ENCODE data around the gene PES1. TPM values are rescaled to one million over a fixed set of nuclear protein-coding genes. Genes with fewer than 3 reads are reported as not detected.
"Not testable (repeated sequence)": the region's sequence is repeated elsewhere in the genome, so short reads cannot be mapped to it uniquely, and the experiment has no call there.

Gene PES1
- total RNA-seq, 2 experiments from 2014 or later: 92.8 to 96.7 TPM

DNA sequence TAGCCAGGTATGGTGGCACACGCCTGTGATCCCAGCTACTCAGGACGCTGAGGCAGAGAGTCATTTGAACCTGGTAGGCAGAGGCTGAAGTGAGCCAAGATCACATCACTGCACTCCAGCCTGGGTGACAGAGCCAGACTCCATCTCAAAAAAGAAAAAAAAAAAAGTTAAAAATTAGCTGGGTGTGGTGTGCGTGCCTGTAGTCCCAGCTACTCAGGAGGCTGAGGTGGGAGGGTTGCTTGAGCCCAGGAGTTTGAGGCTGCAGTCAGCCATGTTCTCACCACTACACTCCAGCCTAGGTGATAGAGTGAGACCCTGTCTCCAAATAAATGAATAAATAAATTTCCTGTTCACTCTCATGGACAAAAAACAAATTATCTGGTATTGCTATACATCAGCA lies 50.2 kb downstream of the PES1 start:
- intact Hi-C loops (cut with micrococcal nuclease); H3K36me3 Mint-ChIP-seq (ENCODE audit: low read depth); H3K9me3 Mint-ChIP-seq; H3K4me3 Mint-ChIP-seq; H3K4me1 Mint-ChIP-seq (ENCODE audit: low read depth); H3K27ac Mint-ChIP-seq; DNase-seq: not testable (repeated sequence)
- CTCF ChIA-PET: interaction anchor here (0.6 to 0.8 kb wide), 3 partner anchors 21 to 276 kb away, joined by 3 to 5 read pairs (median 4); no protein-coding TSS in a partner anchor
- H3K27me3 Mint-ChIP-seq (ENCODE audit: low read depth): peaks cover 26% of the 10 kb centered on the region

- intact Hi-C loops (cut with micrococcal nuclease): no loop called here
- Mint-ChIP-seq H3K4me3 (no peak overlapping the region), H3K36me3 (ENCODE audit: low read depth) (no peaks in the 10 kb centered on the region), H3K27ac (no peak overlapping the region), H3K4me1 (ENCODE audit: low read depth) (peaks cover 4% of the 10 kb centered on the region), H3K27me3 (ENCODE audit: low read depth) (peaks cover 21% of the 10 kb centered on the region), H3K9me3 (no peaks in the 10 kb centered on the region)
- no peak for DNase-seq
- CTCF ChIA-PET: no interaction called here
These were observed 52.3 kb downstream of the PES1 start for GRCh38 chr22:30539368-30539767.

DNA sequence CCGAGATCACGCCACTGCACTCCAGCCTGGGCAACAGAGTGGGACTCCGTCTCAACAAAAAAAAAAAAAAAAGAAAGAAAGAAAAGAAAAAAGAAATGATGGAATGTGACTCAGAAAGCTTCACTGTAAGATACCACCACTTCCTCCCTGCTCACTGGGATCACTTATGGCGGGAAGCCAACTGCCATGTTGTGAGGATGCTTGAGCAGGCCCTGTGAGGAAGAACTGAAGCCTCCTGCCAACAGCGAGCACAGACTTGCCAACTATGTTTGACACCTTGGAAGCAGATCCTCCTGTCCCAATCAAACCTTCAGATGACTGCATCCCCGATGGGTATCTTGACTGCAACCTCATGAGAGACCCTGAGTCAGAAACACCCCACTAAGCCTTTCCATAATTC lies 53.4 kb downstream of the PES1 start:
- Mint-ChIP-seq H3K4me1 (ENCODE audit: low read depth) (peaks cover 4% of the 10 kb centered on the region), H3K27ac (no peak overlapping the region), H3K9me3 (no peaks in the 10 kb centered on the region), H3K27me3 (ENCODE audit: low read depth) (peaks cover 15% of the 10 kb centered on the region), H3K4me3 (no peak overlapping the region), H3K36me3 (ENCODE audit: low read depth) (no peaks in the 10 kb centered on the region)
- CTCF ChIA-PET: interaction anchor here (0.6 kb wide), 1 partner anchor 113 kb away, joined by 3 read pairs; no protein-coding TSS in a partner anchor
- DNase-seq: no peak
- intact Hi-C loops (cut with micrococcal nuclease): no loop called here

- H3K36me3 Mint-ChIP-seq (ENCODE audit: low read depth): no peaks in the 10 kb centered on the region
- no peak overlapping the region for H3K27ac Mint-ChIP-seq
- H3K4me3 Mint-ChIP-seq: no peak overlapping the region
- intact Hi-C loops (cut with micrococcal nuclease): no loop called here
- DNase-seq: no peak
- H3K9me3 Mint-ChIP-seq: no peaks in the 10 kb centered on the region
- CTCF ChIA-PET: interaction anchor here (0.7 kb wide), 1 partner anchor 582 kb away, joined by 5 read pairs; no protein-coding TSS in a partner anchor
- H3K27me3 Mint-ChIP-seq (ENCODE audit: low read depth): peaks cover 7% of the 10 kb centered on the region
- peaks cover 2% of the 10 kb centered on the region for H3K4me1 Mint-ChIP-seq (ENCODE audit: low read depth)
These were observed 54.5 kb downstream of the PES1 start for GRCh38 chr22:30537083-30537731.

- no peak for DNase-seq
- no peak overlapping the region for H3K4me3 Mint-ChIP-seq
- peaks cover 2% of the 10 kb centered on the region for H3K27me3 Mint-ChIP-seq (ENCODE audit: low read depth)
- intact Hi-C loops (cut with micrococcal nuclease): no loop called here
- H3K36me3 Mint-ChIP-seq (ENCODE audit: low read depth): no peaks in the 10 kb centered on the region
- H3K27ac Mint-ChIP-seq: no peak overlapping the region
- CTCF ChIA-PET: no interaction called here
- no peaks in the 10 kb centered on the region for H3K9me3 Mint-ChIP-seq
- no peaks in the 10 kb centered on the region for H3K4me1 Mint-ChIP-seq (ENCODE audit: low read depth)
These were observed 56.5 kb downstream of the PES1 start for GRCh38 chr22:30535182-30535581.

DNA sequence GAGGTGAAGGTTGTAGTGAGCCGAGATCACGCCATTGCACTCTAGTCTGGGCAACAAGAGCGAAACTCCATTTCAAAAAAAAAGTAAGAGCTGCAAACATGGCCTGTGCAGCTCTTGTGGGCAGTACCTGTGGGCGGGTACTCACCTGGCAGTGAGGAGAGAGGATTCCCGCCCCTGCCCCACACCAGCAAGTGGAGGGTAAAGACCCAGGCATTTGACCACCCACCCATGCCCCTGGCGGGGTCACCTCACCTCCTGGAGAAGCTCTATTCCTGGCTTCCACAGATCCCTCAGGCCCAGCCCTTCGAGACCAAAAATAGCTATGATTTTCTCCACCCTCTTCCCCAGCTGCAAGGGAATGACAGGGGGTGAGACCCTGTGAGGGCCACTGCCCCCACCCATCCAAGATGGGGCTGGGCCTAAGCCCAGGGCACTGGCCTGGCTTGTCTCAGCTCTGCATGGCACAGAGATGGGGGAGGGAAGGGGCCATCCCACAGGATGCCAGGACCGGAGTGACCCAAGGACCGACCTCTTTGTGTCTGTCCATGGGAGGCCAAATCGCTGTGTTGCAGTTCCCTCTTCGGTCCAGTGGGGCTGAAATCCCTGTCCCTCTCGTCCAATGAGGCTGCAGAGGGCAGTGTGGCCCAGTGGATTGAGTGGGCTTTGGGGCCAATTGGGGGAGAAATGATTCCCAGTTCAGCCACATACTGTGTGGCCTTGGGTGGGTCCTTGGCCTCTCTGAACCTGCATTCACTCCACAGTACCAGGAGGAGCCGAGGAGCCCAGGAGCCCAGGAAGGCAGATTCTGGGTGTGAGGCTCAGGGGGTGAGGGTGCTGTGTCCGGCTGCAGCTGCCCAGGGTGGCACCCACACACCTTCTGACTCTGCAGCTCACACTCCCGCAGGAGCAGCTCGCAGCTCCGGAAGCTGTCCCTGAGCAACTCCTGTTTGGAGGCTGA lies 59.8 kb downstream of the PES1 start:
- DNase-seq: no peak
- Mint-ChIP-seq H3K27ac (no peak overlapping the region), H3K36me3 (ENCODE audit: low read depth) (no peaks in the 10 kb centered on the region), H3K4me3 (no peak overlapping the region), H3K4me1 (ENCODE audit: low read depth) (no peaks in the 10 kb centered on the region), H3K27me3 (ENCODE audit: low read depth) (no peaks in the 10 kb centered on the region), H3K9me3 (no peaks in the 10 kb centered on the region)
- intact Hi-C loops (cut with micrococcal nuclease): no loop called here
- CTCF ChIA-PET: no interaction called here

GRCh38 chr22:30526656-30527055 lies 65.1 kb downstream of the PES1 start:
- CTCF ChIA-PET: no interaction called here
- no peaks in the 10 kb centered on the region for H3K36me3 Mint-ChIP-seq (ENCODE audit: low read depth)

More at GRCh38 chr22:30526656-30527055, 65.1 kb downstream of the PES1 start:
- Mint-ChIP-seq H3K4me3 (no peak overlapping the region), H3K27me3 (ENCODE audit: low read depth) (no peaks in the 10 kb centered on the region), H3K27ac (no peak overlapping the region), H3K9me3 (no peaks in the 10 kb centered on the region), H3K4me1 (ENCODE audit: low read depth) (no peaks in the 10 kb centered on the region)
- no peak for DNase-seq
- intact Hi-C loops (cut with micrococcal nuclease): no loop called here

Other genes starting within 250 kb of the PES1 start
- 100 to 1,000 TPM; 274 to 276 TPM for gene SF3A1, start 235.0 kb downstream of the PES1 start, total RNA-seq
- 1 to 10 TPM; 1.1 to 1.5 TPM for gene CCDC157, start 234.9 kb downstream of the PES1 start, total RNA-seq
- gene RNF215, start 204.5 kb downstream of the PES1 start, total RNA-seq: 1 to 10 TPM; 2.8 to 3.9 TPM
- 1 to 10 TPM; 8.2 to 8.8 TPM for gene SEC14L2, start 194.9 kb downstream of the PES1 start, total RNA-seq
- gene MTFP1, start 166.1 kb downstream of the PES1 start, total RNA-seq: 10 to 100 TPM; 36.6 to 37.1 TPM
- not detected for gene SEC14L3, start 119.9 kb downstream of the PES1 start, total RNA-seq
- not detected for gene SEC14L4, start 86.2 kb downstream of the PES1 start, total RNA-seq
- gene SEC14L6, start 45.2 kb downstream of the PES1 start, total RNA-seq: not detected
- gene GAL3ST1, start 17.2 kb downstream of the PES1 start, total RNA-seq: under 1 TPM; 0.27 to 0.29 TPM
- under 1 TPM; 0.19 to 0.22 TPM for gene TCN2, start 15.3 kb upstream of the PES1 start, total RNA-seq
- 1 to 10 TPM; 2.2 TPM for gene SLC35E4, start 43.9 kb upstream of the PES1 start, total RNA-seq
- gene DUSP18, start 76.0 kb upstream of the PES1 start, total RNA-seq: 1 to 10 TPM; 4.7 to 5.6 TPM
- gene OSBP2, start 103.0 kb upstream of the PES1 start, total RNA-seq: under 1 TPM; 0.81 to 0.89 TPM